Mesendoderm (in vitro differentiated cells): ENCODE data around the gene GK. TPM values are rescaled to one million over a fixed set of nuclear protein-coding genes. Genes with fewer than 3 reads are reported as not detected.
A peak's percentile ranks its signal among the peaks of the same experiment; 100 is the strongest.

Experiments used
- DNase-seq: peaks from one replicate; pipeline ENCODE4 v3.0.0; 2013
- H2AK5ac ChIP-seq: 2 replicates; pipeline ENCODE4 v1.6.1; 2013; ENCODE audit warnings: low read length, inconsistent platforms
- H2BK120ac ChIP-seq: 2 replicates; pipeline ENCODE4 v1.6.1; 2013; ENCODE audit warnings: low read depth, mild to moderate bottlenecking, low read length, moderate library complexity, mixed read lengths
- H2BK15ac ChIP-seq: replicated peaks from 2 replicates; pipeline ENCODE4 v1.6.1; 2013; ENCODE audit warnings: low read depth, mild to moderate bottlenecking, moderate library complexity
- H2BK5ac ChIP-seq: 2 replicates; pipeline ENCODE4 v1.6.1; 2013; ENCODE audit warnings: low read length, inconsistent platforms
- H3K18ac ChIP-seq: 2 replicates; pipeline ENCODE4 v1.6.1; 2013; ENCODE audit warnings: mild to moderate bottlenecking, low read length, mixed read lengths
- H3K23ac ChIP-seq: one replicate; pipeline ENCODE4 v1.6.1; 2013; ENCODE audit warnings: low read length
- H3K27ac ChIP-seq: 2 replicates; pipeline ENCODE4 v1.5.1; 2013; ENCODE audit warnings: low read depth, mild to moderate bottlenecking, inconsistent platforms, low read length, moderate library complexity
- H3K27me3 ChIP-seq: 2 replicates; pipeline ENCODE4 v1.6.1; 2013; ENCODE audit warnings: low read length, control low read depth, mild to moderate bottlenecking, inconsistent platforms; ENCODE audit not compliant: insufficient read depth, poor library complexity
- H3K36me3 ChIP-seq: 2 replicates; pipeline ENCODE4 v1.6.1; 2013; ENCODE audit warnings: low read length, inconsistent platforms; ENCODE audit not compliant: control insufficient read depth, insufficient read depth
- H3K4ac ChIP-seq: one replicate; pipeline ENCODE4 v1.6.1; 2013; ENCODE audit warnings: low read depth, mild to moderate bottlenecking, low read length, moderate library complexity
- H3K4me1 ChIP-seq: 2 replicates; pipeline ENCODE4 v1.6.1; 2013; ENCODE audit warnings: low read depth, low read length, inconsistent platforms; ENCODE audit not compliant: control insufficient read depth
- H3K4me2 ChIP-seq: 2 replicates; pipeline ENCODE4 v1.6.1; 2013; ENCODE audit warnings: low read length
- H3K4me3 ChIP-seq: 2 replicates; pipeline ENCODE4 v1.5.1; 2013; ENCODE audit warnings: mild to moderate bottlenecking, low read length
- H3K56ac ChIP-seq: one replicate; pipeline ENCODE4 v1.6.1; 2013; ENCODE audit warnings: low read length
- H3K79me1 ChIP-seq: 2 replicates; pipeline ENCODE4 v1.6.1; 2013; ENCODE audit warnings: low read length, inconsistent platforms
- H3K79me2 ChIP-seq: 2 replicates; pipeline ENCODE4 v1.6.1; 2013; ENCODE audit warnings: mild to moderate bottlenecking, low read length; ENCODE audit not compliant: control insufficient read depth, insufficient read depth
- H3K9ac ChIP-seq: 2 replicates; pipeline ENCODE4 v1.6.1; 2013; ENCODE audit warnings: low read length, inconsistent platforms
- H4K5ac ChIP-seq: one replicate; pipeline ENCODE4 v1.6.1; 2013; ENCODE audit warnings: low read length
- H4K8ac ChIP-seq: one replicate; pipeline ENCODE4 v1.6.1; 2013; ENCODE audit warnings: low read depth, mild to moderate bottlenecking, control low read depth, low read length, moderate library complexity
- WGBS: extraction: QIAGEN DNeasy Blood & Tissue Kit; methylation state at CpG from one replicate; pipeline ENCODE4 v1.1.7; 2013; ENCODE audit warnings: low lambda C conversion rate, missing lambda C conversion rate; ENCODE audit not compliant: insufficient coverage; ENCODE audit errors: extremely low coverage; 5-methylcytosine and 5-hydroxymethylcytosine counted together
- polyA plus RNA-seq, 2 experiments: library from polyadenylated mRNA; stranded (reverse); fragments of 200-250 nt; gene quantifications; one replicate each; pipeline ENCODE4 v1.2.3, GENCODE V29; 2013

Gene GK
- 3.2 TPM for polyA plus RNA-seq (2013, experiment 1 of 2)
- 3.6 TPM for polyA plus RNA-seq (2013, experiment 2 of 2)

DNA sequence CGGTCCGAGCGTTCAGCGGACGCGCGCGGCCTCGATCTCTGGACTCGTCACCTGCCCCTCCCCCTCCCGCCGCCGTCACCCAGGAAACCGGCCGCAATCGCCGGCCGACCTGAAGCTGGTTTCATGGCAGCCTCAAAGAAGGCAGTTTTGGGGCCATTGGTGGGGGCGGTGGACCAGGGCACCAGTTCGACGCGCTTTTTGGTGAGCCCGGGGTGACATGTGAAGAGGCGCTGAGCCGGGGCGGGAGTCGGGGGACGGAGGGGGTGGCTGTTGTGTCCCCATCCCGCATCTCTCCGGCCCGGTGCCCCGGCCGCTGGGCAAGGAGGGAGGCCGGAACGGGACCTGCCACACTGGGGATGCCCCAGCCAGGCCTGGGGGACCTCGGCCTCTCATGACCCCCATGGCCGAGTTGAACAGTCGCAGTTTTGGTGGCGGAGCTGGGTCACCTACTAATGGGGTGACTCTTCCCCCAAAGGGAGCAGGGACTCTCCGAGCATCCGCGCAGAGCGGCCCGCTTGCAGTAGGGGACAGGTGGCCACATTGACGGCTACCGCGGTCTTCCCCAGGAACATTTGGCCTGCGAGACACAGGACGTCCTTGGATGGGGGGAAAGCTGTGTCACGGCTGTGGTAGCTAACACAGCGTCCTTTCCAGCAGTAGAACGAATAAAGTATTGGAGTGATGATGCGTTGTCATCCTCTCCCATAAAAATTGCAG is at the start of gene GK:
Gene GK, plus strand, starts transcription at position 9 of the 717 bp plus-strand sequence. Its CDS starts 115 bp downstream, at position 124.
- Histone ChIP-seq H3K36me3 (no peaks in the 10 kb centered on the region), H3K79me2 (no peaks in the 10 kb centered on the region), H3K4ac (no peak within 1 kb of the TSS), H3K23ac (no peak within 1 kb of the TSS), H2BK15ac (no peak within 1 kb of the TSS), H2BK120ac (no peak within 1 kb of the TSS), H3K79me1 (no peaks in the 10 kb centered on the region), H4K5ac (no peak within 1 kb of the TSS), H3K27me3 (no peaks in the 10 kb centered on the region), H2AK5ac (no peak within 1 kb of the TSS), H4K8ac (no peak within 1 kb of the TSS), H2BK5ac (no peak within 1 kb of the TSS), H3K18ac (no peak within 1 kb of the TSS), H3K56ac (peak within 1 kb of the TSS; percentile 89), H3K4me1 (no peaks in the 10 kb centered on the region), H3K4me3 (peak within 1 kb of the TSS; percentile 43), H3K4me2 (peak within 1 kb of the TSS; percentile 48), H3K27ac (no peak within 1 kb of the TSS), H3K9ac (peak within 1 kb of the TSS; percentile 73)
- WGBS: no CpG with 5 or more reads among the region's 53 CpGs
- DNase-seq: no peak

DNA sequence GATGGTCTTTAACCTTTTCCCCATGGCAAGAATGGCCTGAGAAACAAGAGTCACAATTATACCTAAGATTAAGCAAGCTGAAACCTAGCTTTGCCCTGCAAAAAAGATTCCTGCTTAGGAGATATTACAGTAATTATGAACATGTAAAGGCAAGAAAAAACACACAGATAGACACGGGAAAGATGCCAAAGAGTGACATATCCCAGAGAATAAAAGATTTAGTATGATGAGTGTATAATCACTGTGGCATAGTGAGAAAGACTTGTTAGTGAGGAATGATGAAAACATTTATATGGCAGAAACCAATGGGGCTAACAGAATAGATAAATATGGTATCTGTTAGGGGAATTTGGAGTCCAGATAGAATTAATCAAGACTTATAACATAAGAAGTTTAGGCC is 46.1 kb upstream of the GK start:
- Histone ChIP-seq H3K4me2 (no peak overlapping the region), H4K8ac (no peak overlapping the region)

DNA sequence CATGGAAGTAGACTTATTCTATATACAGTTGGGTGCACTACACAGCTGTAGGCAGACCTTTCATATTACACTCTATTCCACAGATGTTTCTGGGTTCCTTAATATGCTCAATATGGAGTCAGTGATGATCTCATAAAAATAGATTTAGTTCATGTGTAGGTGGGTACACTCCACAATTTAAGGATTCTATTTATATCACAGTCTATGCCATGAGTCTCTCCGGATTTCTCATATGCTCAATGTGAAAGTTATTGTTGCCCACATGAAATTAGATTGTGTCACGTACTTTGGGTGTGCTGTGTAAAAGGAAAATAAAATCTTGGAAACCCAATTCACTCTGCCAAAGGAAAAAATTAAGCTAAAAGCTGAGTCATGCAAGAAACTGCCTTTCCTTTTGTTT is 43.2 kb upstream of the GK start:
- Histone ChIP-seq H3K4me2 (no peak overlapping the region), H3K18ac (no peak overlapping the region), H3K4me1 (no peaks in the 10 kb centered on the region), H3K4ac (no peak overlapping the region), H4K5ac (no peak overlapping the region), H3K56ac (no peak overlapping the region), H3K27ac (no peak overlapping the region), H2BK15ac (no peak overlapping the region), H3K79me1 (no peaks in the 10 kb centered on the region), H2AK5ac (no peak overlapping the region), H3K4me3 (no peak overlapping the region), H3K36me3 (no peaks in the 10 kb centered on the region), H2BK5ac (no peak overlapping the region), H3K27me3 (no peaks in the 10 kb centered on the region), H3K23ac (no peak overlapping the region), H4K8ac (no peak overlapping the region), H2BK120ac (no peak overlapping the region), H3K9ac (no peak overlapping the region), H3K79me2 (no peaks in the 10 kb centered on the region)
- no peak for DNase-seq
- WGBS: no CpG with 5 or more reads among the region's 2 CpGs

More for the DNA sequence above, 46.1 kb upstream of the GK start:
- Histone ChIP-seq H4K5ac (no peak overlapping the region), H3K79me2 (no peaks in the 10 kb centered on the region), H3K9ac (no peak overlapping the region), H3K18ac (no peak overlapping the region), H3K4me3 (no peak overlapping the region), H3K4ac (no peak overlapping the region), H2BK5ac (no peak overlapping the region), H3K79me1 (no peaks in the 10 kb centered on the region), H3K23ac (no peak overlapping the region), H2AK5ac (no peak overlapping the region), H3K56ac (no peak overlapping the region), H3K4me1 (no peaks in the 10 kb centered on the region), H2BK120ac (no peak overlapping the region), H3K27me3 (no peaks in the 10 kb centered on the region), H2BK15ac (no peak overlapping the region), H3K36me3 (no peaks in the 10 kb centered on the region), H3K27ac (no peak overlapping the region)
- WGBS: no CpG with 5 or more reads among the region's 1 CpG
- DNase-seq: no peak

DNA sequence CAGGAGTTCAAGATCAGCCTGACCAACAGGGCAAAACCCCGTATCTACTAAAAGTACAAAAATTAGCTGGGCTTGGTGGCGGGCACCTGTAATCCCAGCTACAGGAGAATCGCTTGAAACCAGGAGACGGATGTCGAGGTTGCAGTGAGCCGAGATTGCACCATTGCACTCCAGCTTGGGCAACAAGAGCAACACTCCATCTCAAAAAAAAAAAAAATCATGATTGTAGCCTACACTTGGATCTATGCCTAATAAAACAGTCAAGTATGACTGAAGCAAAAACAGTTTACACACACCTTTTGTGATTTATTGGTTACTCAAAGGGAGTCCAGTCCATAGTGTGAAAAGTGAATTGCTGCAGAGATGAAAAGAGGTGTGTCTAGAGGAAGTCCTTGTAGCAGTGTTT is 41.0 kb upstream of the GK start:
- Histone ChIP-seq H3K27me3 (no peaks in the 10 kb centered on the region), H3K79me1 (no peaks in the 10 kb centered on the region), H2BK15ac (no peak overlapping the region), H3K4me3 (no peak overlapping the region), H2AK5ac (no peak overlapping the region), H3K4me1 (no peaks in the 10 kb centered on the region), H3K23ac (no peak overlapping the region), H3K4ac (no peak overlapping the region), H2BK120ac (no peak overlapping the region), H3K18ac (no peak overlapping the region), H2BK5ac (no peak overlapping the region), H3K56ac (no peak overlapping the region), H3K9ac (no peak overlapping the region), H4K8ac (no peak overlapping the region), H3K4me2 (no peak overlapping the region), H3K27ac (no peak overlapping the region), H3K79me2 (no peaks in the 10 kb centered on the region), H3K36me3 (no peaks in the 10 kb centered on the region), H4K5ac (no peak overlapping the region)
- DNase-seq: no peak
- WGBS: no CpG with 5 or more reads among the region's 6 CpGs

- no peaks in the 10 kb centered on the region for H3K27me3 ChIP-seq
- no peaks in the 10 kb centered on the region for H3K4me1 ChIP-seq
- no peak for DNase-seq
- H4K5ac ChIP-seq: no peak overlapping the region
- no peak overlapping the region for H4K8ac ChIP-seq
- H3K4me3 ChIP-seq: no peak overlapping the region
- H3K4me2 ChIP-seq: no peak overlapping the region
- no peaks in the 10 kb centered on the region for H3K36me3 ChIP-seq
- H3K56ac ChIP-seq: no peak overlapping the region
- no peaks in the 10 kb centered on the region for H3K79me1 ChIP-seq
- no peak overlapping the region for H2BK5ac ChIP-seq
- H3K4ac ChIP-seq: no peak overlapping the region
- no peaks in the 10 kb centered on the region for H3K79me2 ChIP-seq
- H2BK120ac ChIP-seq: no peak overlapping the region
- WGBS: no CpG with 5 or more reads among the region's 5 CpGs
- no peak overlapping the region for H3K9ac ChIP-seq
- no peak overlapping the region for H3K23ac ChIP-seq
- H2AK5ac ChIP-seq: no peak overlapping the region
- H3K18ac ChIP-seq: no peak overlapping the region
- no peak overlapping the region for H3K27ac ChIP-seq
- no peak overlapping the region for H2BK15ac ChIP-seq
Observed at GRCh38 chrX:30613721-30614120, 39.5 kb upstream of the GK start.

- H2AK5ac ChIP-seq: no peak overlapping the region
- H2BK5ac ChIP-seq: no peak overlapping the region
- H3K79me2 ChIP-seq: no peaks in the 10 kb centered on the region
- H3K18ac ChIP-seq: no peak overlapping the region
- H3K79me1 ChIP-seq: no peaks in the 10 kb centered on the region
- no peak overlapping the region for H3K4me2 ChIP-seq
- no peak for DNase-seq
- no peaks in the 10 kb centered on the region for H3K36me3 ChIP-seq
- H3K4me3 ChIP-seq: no peak overlapping the region
- H3K4ac ChIP-seq: no peak overlapping the region
- no peaks in the 10 kb centered on the region for H3K27me3 ChIP-seq
- no peak overlapping the region for H3K56ac ChIP-seq
- H2BK120ac ChIP-seq: no peak overlapping the region
- H4K5ac ChIP-seq: no peak overlapping the region
- no CpG with 5 or more reads among the region's 4 CpGs for WGBS
- no peak overlapping the region for H2BK15ac ChIP-seq
- H3K23ac ChIP-seq: no peak overlapping the region
- no peak overlapping the region for H4K8ac ChIP-seq
- no peaks in the 10 kb centered on the region for H3K4me1 ChIP-seq
- no peak overlapping the region for H3K27ac ChIP-seq
- no peak overlapping the region for H3K9ac ChIP-seq
Observed at GRCh38 chrX:30615229-30615628, 38.0 kb upstream of the GK start.
